ENCODE data around the gene SSTR5. TPM values are rescaled to one million over a fixed set of nuclear protein-coding genes. Genes with fewer than 3 reads are reported as not detected.

SSTR5 gene
- total and polyA plus RNA-seq, 2 of the 4 experiments (the other 2 are of a cell fraction) = not detected

GRCh38 chr16:1039762-1040161 is 32.8 kb upstream of the SSTR5 start:
- H3K4me1 ChIP-seq (ENCODE audit: control insufficient read depth, insufficient read depth, low read length) = no peaks in the 10 kb centered on the region
- H2BK20ac ChIP-seq (ENCODE audit: low read depth, low read length) = no peak overlapping the region
- H4K91ac ChIP-seq (ENCODE audit: insufficient read depth, low read depth, low read length) = no peak overlapping the region
- no peak overlapping the region for H3K4ac ChIP-seq (ENCODE audit: low read depth, low read length)
- no peak overlapping the region for H3K14ac ChIP-seq (replicated peaks; ENCODE audit: low read depth, low read length)
- H3K9me1 ChIP-seq (ENCODE audit: insufficient read depth, low read length) = no peaks in the 10 kb centered on the region
- TF ChIP-seq POLR2A (IDR thresholded peaks at IDR 0.05; ENCODE audit: low read depth, low read length) (no peak), CEBPB (IDR thresholded peaks at IDR 0.05; ENCODE audit: low read depth, low read length) (no peak), SMC3 (IDR thresholded peaks at IDR 0.05; ENCODE audit: low read depth, low read length) (no peak), FOS (IDR thresholded peaks at IDR 0.05; ENCODE audit: low read depth, low read length) (no peak), CTCF (conservative IDR thresholded peaks at IDR 0.05; ENCODE audit: low read depth, low read length) (no peak), CHD1 (IDR thresholded peaks at IDR 0.05; ENCODE audit: low read depth, low read length) (no peak), MXI1 (IDR thresholded peaks at IDR 0.05; ENCODE audit: borderline replicate concordance, low read depth, low read length) (no peak), RFX5 (IDR thresholded peaks at IDR 0.05; ENCODE audit: low read depth, low read length) (no peak)
- TF ChIP-seq, protein P1, sequence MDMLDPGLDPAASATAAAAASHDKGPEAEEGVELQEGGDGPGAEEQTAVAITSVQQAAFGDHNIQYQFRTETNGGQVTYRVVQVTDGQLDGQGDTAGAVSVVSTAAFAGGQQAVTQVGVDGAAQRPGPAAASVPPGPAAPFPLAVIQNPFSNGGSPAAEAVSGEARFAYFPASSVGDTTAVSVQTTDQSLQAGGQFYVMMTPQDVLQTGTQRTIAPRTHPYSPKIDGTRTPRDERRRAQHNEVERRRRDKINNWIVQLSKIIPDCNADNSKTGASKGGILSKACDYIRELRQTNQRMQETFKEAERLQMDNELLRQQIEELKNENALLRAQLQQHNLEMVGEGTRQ (IDR thresholded peaks at IDR 0.05; ENCODE audit: low read depth, low read length) = no peak
- no peak overlapping the region for H3K23ac ChIP-seq (ENCODE audit: low read depth, low read length)
- ATAC-seq (ENCODE audit: low read depth) (no peak), DNase-seq (no peak)
- in situ Hi-C loops (cut with MboI; ENCODE audit: low sequenced_read_pairs) (no loop called here), intact Hi-C loops (cut with micrococcal nuclease) (no loop called here), dilution Hi-C loops (cut with HindIII; ENCODE audit: low sequenced_read_pairs, unreplicated experiment) (no loop called here)
- H2AFZ ChIP-seq (replicated peaks; ENCODE audit: low read length, poor library complexity) = no peak overlapping the region
- no peak overlapping the region for H2BK15ac ChIP-seq (ENCODE audit: low read depth, low read length)
- no peak overlapping the region for H3K18ac ChIP-seq (ENCODE audit: low read depth, low read length)
- H3K79me1 ChIP-seq (ENCODE audit: low read depth in 1 of 2, low read length in 2 of 2) = no peaks in the 10 kb centered on the region
- no peaks in the 10 kb centered on the region for H3K36me3 ChIP-seq (ENCODE audit: control insufficient read depth, insufficient read depth, low read length)
- no peak overlapping the region for H2BK5ac ChIP-seq (ENCODE audit: low read depth, low read length, poor library complexity, severe bottlenecking)
- H2BK120ac ChIP-seq (ENCODE audit: low read depth, low read length) = no peak overlapping the region
- 50% methylated on average over 3 of the region's 11 CpGs; no CpG with 5 or more reads in 1 of the 2 experiments for WGBS, 2 experiments (ENCODE audit: extremely low coverage in 2 of 2, insufficient read length in 1 of 2)
- H3K9ac ChIP-seq (ENCODE audit: low read depth, low read length) = no peak overlapping the region
- ChIA-PET POLR2A (ENCODE audit: unreplicated experiment) (interaction anchor here (0.7 kb wide), 1 partner anchor 180 kb away, joined by 9 read pairs; no protein-coding TSS in a partner anchor), CTCF (interaction anchor here (0.9 kb wide), 1 partner anchor 17 kb away, joined by 3 read pairs; no protein-coding TSS in a partner anchor)
- no peak overlapping the region for H2AK9ac ChIP-seq (replicated peaks; ENCODE audit: low read depth, low read length, poor library complexity)
- H4K8ac ChIP-seq (ENCODE audit: low read depth in 2 of 2, low read length in 2 of 2) = no peak overlapping the region
- BruUV-seq (replicated peaks) = no TSS peak
- no peaks in the 10 kb centered on the region for H4K20me1 ChIP-seq (ENCODE audit: insufficient read depth, low read length)
- no peak overlapping the region for H3K56ac ChIP-seq (ENCODE audit: extremely low read depth, insufficient read depth, low read length)
- no peaks in the 10 kb centered on the region for H3K9me3 ChIP-seq (ENCODE audit: control insufficient read depth, insufficient read depth, low read length)
- H3K27me3 ChIP-seq (ENCODE audit: control insufficient read depth, insufficient read depth, low read length) = peaks cover 34% of the 10 kb centered on the region
- H3K27ac ChIP-seq (ENCODE audit: insufficient read depth, low read length) = no peak overlapping the region
- no peak overlapping the region for H3K4me2 ChIP-seq (ENCODE audit: low read depth, low read length)
- H2AK5ac ChIP-seq (ENCODE audit: low read depth, low read length) = no peak overlapping the region
- H3K4me3 ChIP-seq (ENCODE audit: insufficient read depth, low read depth, low read length) = no peak overlapping the region
- H4K5ac ChIP-seq (ENCODE audit: low read depth, low read length) = no peak overlapping the region

All from IMR-90 (cell line).